GM12878 (cell line): Measurements from ENCODE around the gene BAG5. TPM values are rescaled to one million over a fixed set of nuclear protein-coding genes. Genes with fewer than 3 reads are reported as not detected.

Source experiments
- ATAC-seq: fragments of 200-7000 bp; cut with Tn5 transposase; 3 replicates; pipeline ENCODE4 v1.9.1; 2020; ENCODE audit warnings: mild to moderate bottlenecking, moderate library complexity
- BruUV-seq: library from RNA; stranded (reverse); fragments of 400-500 nt; replicated peaks from 2 replicates; lab custom pipeline; 2021; lab: Mats Ljungman, UMichigan
- CTCF ChIA-PET: fragments of 300-600 bp; sonication (Branson Sonifier 250); formaldehyde crosslinking; extraction: SDS; loops from one replicate; lab custom pipeline; 2021; ENCODE audit warnings: inconsistent platforms; lab: Yijun Ruan, JAX
- POLR2A ChIA-PET: fragments of 350-600 bp; formaldehyde crosslinking; extraction: SDS; loops from one replicate; lab custom pipeline; 2021; ENCODE audit warnings: inconsistent platforms; lab: Charles Lee
- RAD21 ChIA-PET: fragments of 300-600 bp; sonication (Branson Sonifier 250); formaldehyde crosslinking; loops from one replicate; lab custom pipeline; 2023; ENCODE audit warnings: antibody characterized with exemption; ENCODE audit not compliant: unreplicated experiment; lab: Charles Lee
- SMC1A ChIA-PET: fragments of 300-600 bp; sonication (Branson Sonifier 250); formaldehyde crosslinking; loops from one replicate; lab custom pipeline; 2023; ENCODE audit not compliant: unreplicated experiment, uncharacterized antibody; lab: Charles Lee
- DNase-seq: peaks from one replicate; pipeline ENCODE4 v3.0.0-alpha.2; 2011; ENCODE audit warnings: low read depth, low spot score
- FAIRE-seq: peaks from 3 replicates; lab custom pipeline; 2011; peaks lifted over from hg19 to GRCh38; lab: Jason Lieb, UNC
- H2AFZ ChIP-seq: 2 replicates; pipeline ENCODE4 v1.6.0; 2011; ENCODE audit warnings: low read depth, low read length, control low read depth; ENCODE audit not compliant: control insufficient read depth
- H3K27ac ChIP-seq: 2 replicates; pipeline ENCODE4 v1.5.1; 2011; ENCODE audit warnings: control low read depth; ENCODE audit not compliant: control insufficient read depth, insufficient read depth
- H3K27me3 ChIP-seq, 2 experiments: replicated peaks in 1 of 2; 2 replicates each; pipeline versions ENCODE4 v1.6.0 to v1.6.1; 2011; ENCODE audit warnings: low read length in 1 of 2; ENCODE audit not compliant: control insufficient read depth in 2 of 2, insufficient read depth in 2 of 2
- H3K36me3 ChIP-seq, 2 experiments: 2 replicates each; pipeline ENCODE4 v1.5.1; 2011; ENCODE audit warnings: low read length in 1 of 2; ENCODE audit not compliant: control insufficient read depth in 2 of 2, insufficient read depth in 2 of 2
- H3K4me1 ChIP-seq: 2 replicates; pipeline ENCODE4 v1.6.1; 2011; ENCODE audit warnings: mild to moderate bottlenecking, low read length, moderate library complexity, mixed read lengths; ENCODE audit not compliant: control insufficient read depth, insufficient read depth
- H3K4me2 ChIP-seq: 2 replicates; pipeline ENCODE4 v1.6.0; 2011; ENCODE audit warnings: control low read depth; ENCODE audit not compliant: control insufficient read depth, insufficient read depth
- H3K4me3 ChIP-seq: fragments of 200-600 bp; sonication (generic); 2 replicates; pipeline ENCODE4 v1.5.1; 2016
- H3K79me2 ChIP-seq: 2 replicates; pipeline ENCODE4 v1.6.0; 2011; ENCODE audit warnings: low read length; ENCODE audit not compliant: control insufficient read depth, insufficient read depth
- H3K9ac ChIP-seq: 2 replicates; pipeline ENCODE4 v1.8.0; 2011; ENCODE audit warnings: low read length, control low read depth, mixed read lengths; ENCODE audit not compliant: control insufficient read depth, insufficient read depth
- H3K9me3 ChIP-seq: replicated peaks from 3 replicates; pipeline ENCODE4 v1.5.1; 2011; ENCODE audit warnings: mild to moderate bottlenecking, low read length; ENCODE audit not compliant: control insufficient read depth, insufficient read depth
- H4K20me1 ChIP-seq: 2 replicates; pipeline ENCODE4 v1.6.0; 2011; ENCODE audit not compliant: control insufficient read depth, insufficient read depth
- CEBPZ ChIP-seq: fragments of 150-350 bp; IDR thresholded peaks from 2 replicates; pipeline ENCODE4 v1.6.1; 2016; ENCODE audit warnings: low read depth, low read length
- CREB1 ChIP-seq: IDR thresholded peaks from 2 replicates; pipeline ENCODE4 v1.6.1; 2012; ENCODE audit warnings: low read depth, mild to moderate bottlenecking, inconsistent platforms
- E2F8 ChIP-seq: fragments of 450-650 bp; IDR thresholded peaks from 2 replicates; pipeline ENCODE4 v1.6.1; 2018; ENCODE audit warnings: mild to moderate bottlenecking, low read depth, moderate library complexity; ENCODE audit not compliant: partially characterized antibody
- RBBP5 ChIP-seq: fragments of 200-600 bp; sonication (generic); conservative IDR thresholded peaks from 2 replicates; pipeline ENCODE4 v1.6.1; 2016
- RUNX3 ChIP-seq: IDR thresholded peaks from 2 replicates; pipeline ENCODE4 v1.6.1; 2012; ENCODE audit warnings: low read length, inconsistent platforms
- STAT1 ChIP-seq: fragments of 450-650 bp; conservative IDR thresholded peaks from 2 replicates; pipeline ENCODE4 v1.6.1; 2014; ENCODE audit warnings: antibody characterized with exemption, mild to moderate bottlenecking
- WGBS: methylation state at CpG from one replicate; pipeline ENCODE4 v1.1.6; 2016; ENCODE audit warnings: low lambda C conversion rate; ENCODE audit not compliant: insufficient replicate concordance, insufficient coverage; ENCODE audit errors: missing lambda C conversion rate; 5-methylcytosine and 5-hydroxymethylcytosine counted together
- in situ Hi-C: fragments of 300-500 bp; cut with MboI; formaldehyde crosslinking; loops from 9 replicates; pipeline ENCODE4 v1.14.3; 2018; ENCODE audit warnings: mixed read lengths
- intact Hi-C: fragments of 100-400 bp; cut with micrococcal nuclease; formaldehyde crosslinking; loops from one replicate; pipeline ENCODE4 v1.14.2; 2022; ENCODE audit not compliant: unreplicated experiment
- polyA plus RNA-seq, 11 experiments: library from polyadenylated mRNA; depleted of rRNA in 4 of 11; unstranded in 6 of 11; stranded (reverse) in 5 of 11; fragments of >200 nt; fragmentation: Nextera tagmentation in 4 of 11; fragmentation: Illumina TruSeq in 1 of 11; extraction: Ambion mirVana in 4 of 11; extraction: Trizol in 1 of 11; gene quantifications; 1 replicate in 1 of 11; 2 replicates in 10 of 11; pipeline versions ENCODE4 v1.2.1 to v1.2.3, GENCODE V29; 2011 to 2016; ENCODE audit warnings: inconsistent platforms in 2 of 11, missing spikeins in 2 of 11, low read depth in 1 of 11
- total RNA-seq, 4 experiments: library from RNA; depleted of rRNA in 3 of 4; stranded (reverse); fragments of >200 nt in 3 of 4; fragmentation: Illumina TruSeq in 1 of 4; extraction: Trizol in 1 of 4; gene quantifications; 2 replicates each; pipeline versions ENCODE4 v1.2.1 to v1.2.3, GENCODE V29; 2013 to 2021
- TF ChIP-seq, protein P1 (sequence below): IDR thresholded peaks from 2 replicates; pipeline ENCODE4 v1.6.1; 2011; ENCODE audit warnings: mild to moderate bottlenecking, low read depth, low read length, moderate library complexity; ENCODE audit not compliant: insufficient replicate concordance
- TF ChIP-seq, protein P2 (sequence below): fragments of 450-650 bp; IDR thresholded peaks from 2 replicates; pipeline ENCODE4 v1.6.1; 2017; ENCODE audit warnings: mild to moderate bottlenecking, moderate library complexity

The BAG5 gene
- total and polyA plus RNA-seq, 10 of the 15 experiments (the other 5 are each of a cell fraction or from before 2014, with no cell fraction given), result 9.9 to 30.5 (median 20.1) TPM

- no peaks in the 10 kb centered on the region for H3K79me2 ChIP-seq
- RAD21 ChIA-PET, result no interaction called here
- H3K9ac ChIP-seq, result no peak overlapping the region
- H3K36me3 ChIP-seq, result no peaks in the 10 kb centered on the region
- no peak overlapping the region for H3K4me2 ChIP-seq
- no peak overlapping the region for H3K27ac ChIP-seq
- SMC1A ChIA-PET, result no interaction called here
- H2AFZ ChIP-seq, result no peak overlapping the region
- no peak for ATAC-seq
- H4K20me1 ChIP-seq, result no peaks in the 10 kb centered on the region
- BruUV-seq, result no TSS peak
- DNase-seq, result no peak
- intact Hi-C loops, result no loop called here
- H3K9me3 ChIP-seq, result no peaks in the 10 kb centered on the region
- FAIRE-seq, result no peak
- CTCF ChIA-PET, result interaction anchor here (0.8 to 1.0 kb wide), 2 partner anchors 29 to 31 kb away, joined by 3 read pairs; no protein-coding TSS in a partner anchor
- POLR2A ChIA-PET, result interaction anchor here (0.5 kb wide), 1 partner anchor 1789 kb away, joined by 3 read pairs; no protein-coding TSS in a partner anchor
- H3K4me1 ChIP-seq, result no peaks in the 10 kb centered on the region
- in situ Hi-C loops, result no loop called here
- H3K27me3 ChIP-seq, result no peaks in the 10 kb centered on the region
- no peak overlapping the region for H3K4me3 ChIP-seq
- 76% methylated on average over 28 of the region's 30 CpGs for WGBS
- TF ChIP-seq RUNX3 (no peak), CREB1 (no peak), RBBP5 (no peak), E2F8 (no peak), CEBPZ (no peak), STAT1 (no peak)
- TF ChIP-seq, protein P1, sequence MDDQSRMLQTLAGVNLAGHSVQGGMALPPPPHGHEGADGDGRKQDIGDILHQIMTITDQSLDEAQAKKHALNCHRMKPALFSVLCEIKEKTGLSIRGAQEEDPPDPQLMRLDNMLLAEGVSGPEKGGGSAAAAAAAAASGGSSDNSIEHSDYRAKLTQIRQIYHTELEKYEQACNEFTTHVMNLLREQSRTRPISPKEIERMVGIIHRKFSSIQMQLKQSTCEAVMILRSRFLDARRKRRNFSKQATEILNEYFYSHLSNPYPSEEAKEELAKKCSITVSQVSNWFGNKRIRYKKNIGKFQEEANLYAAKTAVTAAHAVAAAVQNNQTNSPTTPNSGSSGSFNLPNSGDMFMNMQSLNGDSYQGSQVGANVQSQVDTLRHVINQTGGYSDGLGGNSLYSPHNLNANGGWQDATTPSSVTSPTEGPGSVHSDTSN, result no peak
- TF ChIP-seq, protein P2, sequence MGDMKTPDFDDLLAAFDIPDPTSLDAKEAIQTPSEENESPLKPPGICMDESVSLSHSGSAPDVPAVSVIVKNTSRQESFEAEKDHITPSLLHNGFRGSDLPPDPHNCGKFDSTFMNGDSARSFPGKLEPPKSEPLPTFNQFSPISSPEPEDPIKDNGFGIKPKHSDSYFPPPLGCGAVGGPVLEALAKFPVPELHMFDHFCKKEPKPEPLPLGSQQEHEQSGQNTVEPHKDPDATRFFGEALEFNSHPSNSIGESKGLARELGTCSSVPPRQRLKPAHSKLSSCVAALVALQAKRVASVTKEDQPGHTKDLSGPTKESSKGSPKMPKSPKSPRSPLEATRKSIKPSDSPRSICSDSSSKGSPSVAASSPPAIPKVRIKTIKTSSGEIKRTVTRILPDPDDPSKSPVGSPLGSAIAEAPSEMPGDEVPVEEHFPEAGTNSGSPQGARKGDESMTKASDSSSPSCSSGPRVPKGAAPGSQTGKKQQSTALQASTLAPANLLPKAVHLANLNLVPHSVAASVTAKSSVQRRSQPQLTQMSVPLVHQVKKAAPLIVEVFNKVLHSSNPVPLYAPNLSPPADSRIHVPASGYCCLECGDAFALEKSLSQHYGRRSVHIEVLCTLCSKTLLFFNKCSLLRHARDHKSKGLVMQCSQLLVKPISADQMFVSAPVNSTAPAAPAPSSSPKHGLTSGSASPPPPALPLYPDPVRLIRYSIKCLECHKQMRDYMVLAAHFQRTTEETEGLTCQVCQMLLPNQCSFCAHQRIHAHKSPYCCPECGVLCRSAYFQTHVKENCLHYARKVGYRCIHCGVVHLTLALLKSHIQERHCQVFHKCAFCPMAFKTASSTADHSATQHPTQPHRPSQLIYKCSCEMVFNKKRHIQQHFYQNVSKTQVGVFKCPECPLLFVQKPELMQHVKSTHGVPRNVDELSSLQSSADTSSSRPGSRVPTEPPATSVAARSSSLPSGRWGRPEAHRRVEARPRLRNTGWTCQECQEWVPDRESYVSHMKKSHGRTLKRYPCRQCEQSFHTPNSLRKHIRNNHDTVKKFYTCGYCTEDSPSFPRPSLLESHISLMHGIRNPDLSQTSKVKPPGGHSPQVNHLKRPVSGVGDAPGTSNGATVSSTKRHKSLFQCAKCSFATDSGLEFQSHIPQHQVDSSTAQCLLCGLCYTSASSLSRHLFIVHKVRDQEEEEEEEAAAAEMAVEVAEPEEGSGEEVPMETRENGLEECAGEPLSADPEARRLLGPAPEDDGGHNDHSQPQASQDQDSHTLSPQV, result no peak
Measured at GRCh38 chr14:103549361-103550311, 12.8 kb downstream of the BAG5 start.
